H1 (cell line): ENCODE results near the gene IFNL1. TPM values are rescaled to one million over a fixed set of nuclear protein-coding genes. Genes with fewer than 3 reads are reported as not detected.

ENCODE experiments used
- ASH2L ChIP-seq: fragments of 200-600, 300-600 bp; sonication (generic); IDR thresholded peaks from one replicate; pipeline ENCODE4 v1.7.1; 2017; ENCODE audit warnings: low read length
- ATF2 ChIP-seq: IDR thresholded peaks from 2 replicates; pipeline ENCODE4 v1.6.1; 2012; ENCODE audit warnings: low read length, inconsistent platforms
- BCL11A ChIP-seq, 2 experiments: IDR thresholded peaks; one replicate each; pipeline ENCODE4 v1.6.1; 2011; ENCODE audit warnings: low read depth in 2 of 2, low read length in 2 of 2, mild to moderate bottlenecking in 2 of 2
- CEBPB ChIP-seq: IDR thresholded peaks from 2 replicates; pipeline ENCODE4 v1.6.1; 2012; ENCODE audit warnings: low read depth, low read length
- CHD1 ChIP-seq: IDR thresholded peaks from 2 replicates; pipeline ENCODE4 v1.6.1; 2012; ENCODE audit warnings: low read depth, low read length, improper control_type of control experiment
- E2F6 ChIP-seq: IDR thresholded peaks from 2 replicates; pipeline ENCODE4 v1.6.1; 2012; ENCODE audit warnings: inconsistent platforms
- EGR1 ChIP-seq: IDR thresholded peaks from 2 replicates; pipeline ENCODE4 v1.6.1; 2011; ENCODE audit warnings: low read depth, low read length, borderline replicate concordance
- HDAC2 ChIP-seq, 2 experiments: fragments of 300-600 bp in 1 of 2; sonication (generic) in 1 of 2; IDR thresholded peaks; 2 replicates each; pipeline ENCODE4 v1.6.1; 2011 to 2012; ENCODE audit warnings: low read depth in 2 of 2, low read length in 2 of 2, mild to moderate bottlenecking in 2 of 2, moderate library complexity in 2 of 2, borderline replicate concordance in 1 of 2, inconsistent platforms in 1 of 2
- NRF1 ChIP-seq: IDR thresholded peaks from 2 replicates; pipeline ENCODE4 v1.6.1; 2011; ENCODE audit warnings: mild to moderate bottlenecking, low read depth, low read length, improper control_type of control experiment
- POU5F1 ChIP-seq: IDR thresholded peaks from 2 replicates; pipeline ENCODE4 v1.6.1; 2011; ENCODE audit warnings: low read depth, mild to moderate bottlenecking, low read length, moderate library complexity
- RAD21 ChIP-seq, 2 experiments: IDR thresholded peaks in 1 of 2; conservative IDR thresholded peaks in 1 of 2; 2 replicates each; pipeline ENCODE4 v1.6.1; 2011; ENCODE audit warnings: low read depth in 2 of 2, low read length in 2 of 2, improper control_type of control experiment in 1 of 2, inconsistent platforms in 1 of 2, mild to moderate bottlenecking in 1 of 2, moderate library complexity in 1 of 2
- RBBP5 ChIP-seq: IDR thresholded peaks from 2 replicates; pipeline ENCODE4 v1.7.1; 2012; ENCODE audit warnings: low read depth, mild to moderate bottlenecking, inconsistent platforms, low read length, moderate library complexity, borderline replicate concordance
- SAP30 ChIP-seq: fragments of 300-600 bp; sonication (generic); IDR thresholded peaks from 2 replicates; pipeline ENCODE4 v1.7.1; 2012; ENCODE audit warnings: low read length, moderate library complexity, mild to moderate bottlenecking, inconsistent platforms; ENCODE audit not compliant: insufficient read depth, insufficient replicate concordance
- SIRT6 ChIP-seq: IDR thresholded peaks from one replicate; pipeline ENCODE4 v1.7.1; 2012; ENCODE audit warnings: low read length, inconsistent platforms
- SP2 ChIP-seq: IDR thresholded peaks from 2 replicates; pipeline ENCODE4 v1.6.1; 2012; ENCODE audit warnings: mild to moderate bottlenecking, low read length, inconsistent platforms
- TAF1 ChIP-seq: IDR thresholded peaks from 2 replicates; pipeline ENCODE4 v1.6.1; 2011; ENCODE audit warnings: mild to moderate bottlenecking, low read depth, low read length
- TAF7 ChIP-seq: optimal IDR thresholded peaks from 2 replicates; pipeline ENCODE3; 2011; ENCODE audit warnings: low read depth, mild to moderate bottlenecking, inconsistent platforms, low read length, moderate library complexity, borderline replicate concordance
- TCF12 ChIP-seq: IDR thresholded peaks from 2 replicates; pipeline ENCODE4 v1.6.1; 2011; ENCODE audit warnings: low read depth, mild to moderate bottlenecking, low read length
- TEAD4 ChIP-seq: IDR thresholded peaks from 2 replicates; pipeline ENCODE4 v1.6.1; 2012; ENCODE audit warnings: low read depth, low read length, inconsistent platforms, mixed read lengths
- ZNF274 ChIP-seq: IDR thresholded peaks from 2 replicates; pipeline ENCODE4 v1.7.0; 2012; ENCODE audit warnings: low read length, borderline replicate concordance; ENCODE audit errors: extremely low read depth
- polyA plus RNA-seq, 7 experiments: library from polyadenylated mRNA; depleted of rRNA in 3 of 7; stranded (reverse) in 5 of 7; unstranded in 2 of 7; fragments of >200 nt in 5 of 7; fragments of 200-250 nt in 2 of 7; gene quantifications; 1 replicate in 5 of 7; 2 replicates in 1 of 7; 4 replicates in 1 of 7; pipeline versions ENCODE4 v1.2.1 to v1.2.3, GENCODE V29; 2011 to 2013; ENCODE audit warnings: missing spikeins in 2 of 7, mixed read lengths in 2 of 7
- total RNA-seq: library from RNA; stranded (reverse); fragmentation: NEBNext Ultra II Directional; extraction: Animal tissue kit (Norgen Biotek cat#: 25700); gene quantifications from 2 replicates; pipeline ENCODE4 v1.2.1, GENCODE V29; 2021
- TF ChIP-seq, protein P1 (sequence below): IDR thresholded peaks from 2 replicates; pipeline ENCODE4 v1.6.1; 2012; ENCODE audit warnings: inconsistent platforms

The IFNL1 gene
- total and polyA plus RNA-seq, 2 of the 8 experiments (the other 6 are each of a cell fraction or from before 2014, with no cell fraction given), result not detected

GRCh38 chr19:39341719-39342604 is 45.8 kb downstream of the IFNL1 start, which contains the start of gene SAMD4B (continued):
- TF ChIP-seq NRF1 (no peak), E2F6 (no peak), ASH2L (peak; percentile 76), RBBP5 (peak; percentile 27; the same call in 1 of the 2 replicates), RAD21 (IDR thresholded peaks at IDR 0.05 in 1 of 2, conservative IDR thresholded peaks at IDR 0.05 in 1 of 2; ENCODE audit: low read depth in 2 of 2, low read length in 2 of 2) (peak; percentile 22 to 24; a peak in 3 of 4 replicates), TAF7 (peak; percentile 19), EGR1 (peak; percentile 93), CEBPB (no peak), SIRT6 (no peak), HDAC2 (IDR thresholded peaks at IDR 0.05; ENCODE audit: borderline replicate concordance in 1 of 2, low read depth in 2 of 2, low read length in 2 of 2) (peak in 1 of 2 experiments; percentile 58; a peak in 2 of 4 replicates), SP2 (peak; percentile 38; the same call in 1 of the 2 replicates), BCL11A (IDR thresholded peaks at IDR 0.05; ENCODE audit: low read depth in 2 of 2, low read length in 2 of 2) (no peak), CHD1 (no peak), ZNF274 (no peak), TAF1 (peak; percentile 89), SAP30 (peak; percentile 92), ATF2 (no peak), TCF12 (no peak), TEAD4 (peak; percentile 22; the same call in 1 of the 2 replicates), POU5F1 (no peak)
- TF ChIP-seq, protein P1, sequence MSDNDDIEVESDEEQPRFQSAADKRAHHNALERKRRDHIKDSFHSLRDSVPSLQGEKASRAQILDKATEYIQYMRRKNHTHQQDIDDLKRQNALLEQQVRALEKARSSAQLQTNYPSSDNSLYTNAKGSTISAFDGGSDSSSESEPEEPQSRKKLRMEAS, result peak; percentile 52; the same call in 1 of the 2 replicates
